Measurements from ENCODE around the gene FXYD2.

GRCh38 chr11:117782101-117782500 lies 42.4 kb downstream of the FXYD2 start:
- TF ChIP-seq ZFP1 (CRISPR knock-in tag; IDR thresholded peaks at IDR 0.05) (no peak), CTCF (CRISPR knock-in tag; IDR thresholded peaks at IDR 0.05) (no peak), CREB3 (CRISPR knock-in tag; IDR thresholded peaks at IDR 0.05) (no peak), LBX2 (CRISPR knock-in tag; IDR thresholded peaks at IDR 0.05; ENCODE audit: borderline replicate concordance) (no peak)

Measured in HepG2 (cell line).